NK-92 (cell line): ENCODE measurements around the gene ZNF101.
"Not testable (repeated sequence)": the region's sequence is repeated elsewhere in the genome, so short reads cannot be mapped to it uniquely, and the experiment has no call there.

Source experiments
- DNase-seq: peaks from one replicate; lab custom pipeline; 2025; ENCODE audit not compliant: unreplicated experiment; lab: John Stamatoyannopoulos, UW

ZNF101 gene

DNA sequence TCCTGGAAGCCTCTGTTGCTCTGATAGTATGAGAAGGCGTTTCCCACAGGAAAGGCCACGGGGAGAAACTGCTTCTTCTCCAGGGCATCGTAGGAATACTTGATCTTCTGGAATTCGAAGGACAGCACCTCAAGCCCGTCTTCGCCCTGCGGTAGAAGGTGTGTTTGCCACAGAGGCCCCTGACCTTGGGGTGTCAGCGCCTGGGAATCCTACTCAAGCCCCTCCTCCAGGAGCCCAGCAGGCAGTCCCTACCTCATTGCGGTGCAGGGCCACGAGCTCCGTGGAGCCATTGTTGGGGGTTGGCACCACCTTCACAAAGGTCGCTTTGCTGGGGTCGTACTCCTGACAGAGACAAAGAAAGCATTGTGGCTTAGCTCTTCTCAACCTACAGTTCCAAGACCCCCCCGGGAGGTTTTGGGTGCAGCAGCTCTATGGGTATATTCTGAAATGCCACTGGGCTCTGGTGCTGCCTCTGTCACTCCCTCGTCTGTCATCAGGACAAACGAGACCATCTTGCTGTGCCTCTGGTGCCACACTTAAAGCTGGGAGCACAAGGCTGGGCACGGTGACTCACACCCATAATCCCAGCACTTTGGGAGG is 8.9 kb upstream of the ZNF101 start:
- no peak for DNase-seq

DNA sequence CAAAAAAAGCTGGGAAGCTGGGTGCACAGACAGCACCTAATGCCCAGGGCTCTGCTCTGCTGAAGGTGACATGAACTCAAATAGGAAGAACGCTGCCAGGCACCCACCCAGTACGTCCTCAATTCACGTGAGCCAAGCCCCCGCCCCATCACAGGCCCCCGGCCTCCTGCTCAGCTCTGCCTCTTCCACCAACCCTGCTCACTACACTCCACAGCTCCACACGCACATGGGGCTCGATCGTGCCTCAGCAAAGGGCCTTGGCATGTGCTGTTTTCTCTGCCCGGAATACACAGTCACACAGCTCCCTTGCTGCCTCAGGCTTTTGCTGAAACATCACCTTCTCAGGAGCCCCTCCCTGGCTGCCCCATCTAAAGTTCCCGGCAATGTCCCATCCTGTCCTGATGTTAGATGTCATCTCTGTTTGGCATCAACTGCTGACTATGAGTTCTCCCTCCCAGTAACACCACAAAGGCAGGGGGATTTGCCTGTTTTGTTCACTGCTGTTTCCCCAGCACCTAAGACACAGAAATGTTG is 7.4 kb upstream of the ZNF101 start:
- DNase-seq = no peak

DNA sequence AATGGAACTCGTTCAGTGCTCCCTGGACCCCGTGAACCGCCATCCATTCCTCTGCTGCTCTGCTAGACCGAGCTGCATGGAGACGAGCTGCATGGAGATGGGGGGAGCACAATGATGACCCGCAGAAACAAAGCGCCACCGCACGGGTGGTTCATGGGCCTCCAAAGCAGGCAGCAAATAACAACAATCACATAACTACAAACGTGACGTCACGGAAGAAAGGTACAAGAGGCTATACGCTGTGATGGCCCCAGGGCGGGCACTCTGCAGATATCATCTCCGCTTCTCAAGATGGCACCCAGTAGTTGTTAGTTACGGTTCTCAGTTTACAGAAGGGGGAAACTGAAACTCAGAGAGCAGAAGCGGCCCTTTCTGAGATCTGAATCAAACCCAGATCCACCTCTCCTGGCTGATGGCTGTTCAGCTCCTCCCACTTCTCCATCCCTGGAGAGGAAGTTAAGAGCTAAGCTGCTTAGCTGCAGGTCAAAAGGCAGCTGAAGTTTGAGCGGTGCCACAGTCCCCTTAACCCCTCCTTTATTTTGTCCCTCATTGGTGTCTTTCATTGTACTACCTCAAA is 6.9 kb upstream of the ZNF101 start:
- no peak for DNase-seq

- DNase-seq = no peak
These were observed 6.3 kb upstream of the ZNF101 start for GRCh38 chr19:19662344-19662743.

DNA sequence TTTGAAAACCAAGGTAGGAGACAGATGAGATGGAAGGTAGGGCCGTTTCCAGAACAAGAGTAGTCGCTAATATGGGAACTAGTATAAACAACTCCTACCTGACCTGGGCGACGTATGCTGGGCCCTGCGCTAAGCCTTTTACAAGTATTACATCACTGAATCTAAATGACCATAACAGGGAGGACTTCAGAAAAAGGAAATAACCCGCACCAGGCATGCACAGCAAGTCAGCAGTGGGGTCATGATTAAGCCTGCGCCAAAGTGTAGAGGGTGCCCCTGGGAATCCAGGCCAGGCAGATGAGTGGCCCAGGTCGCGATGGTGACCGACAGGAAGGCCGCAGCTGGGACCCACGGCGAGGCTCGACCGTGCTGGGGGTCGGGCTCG is 5.8 kb upstream of the ZNF101 start:
- no peak for DNase-seq

GRCh38 chr19:19663256-19664120 is 5.2 kb upstream of the ZNF101 start, which contains the start of gene ATP13A1:
Gene ATP13A1 (minus strand): TSS chr19:19663676. CDS start chr19:19663666, 10 bp downstream.
- peak; percentile 60 for DNase-seq

- not testable (repeated sequence) for DNase-seq
These were observed 3.2 kb upstream of the ZNF101 start for GRCh38 chr19:19665420-19665948.

DNA sequence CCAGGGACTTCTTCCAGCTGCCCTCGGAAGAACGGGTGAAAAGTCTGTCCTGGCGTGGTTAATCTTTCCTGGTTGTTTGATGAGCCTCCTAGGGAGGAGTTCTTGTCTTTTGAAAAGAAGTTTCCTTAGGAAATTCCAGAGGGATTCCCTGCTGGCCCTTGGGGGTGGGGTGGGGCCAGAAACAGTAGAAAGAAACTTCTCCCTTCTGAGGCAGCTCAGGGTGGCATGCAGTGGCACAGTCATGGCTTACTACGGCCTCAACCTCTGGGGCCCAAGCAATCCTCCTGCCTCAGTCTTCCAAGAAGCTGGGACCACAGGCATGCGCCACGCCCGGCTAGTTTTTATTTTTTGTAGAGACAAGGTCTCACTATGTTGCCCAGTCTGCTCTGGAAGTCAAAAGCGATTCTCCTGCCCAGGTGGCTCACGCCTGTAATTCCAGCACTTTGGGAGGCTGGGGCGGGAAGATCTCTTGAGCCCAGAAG is 1.5 kb downstream of the ZNF101 start:
- DNase-seq = no peak

DNA sequence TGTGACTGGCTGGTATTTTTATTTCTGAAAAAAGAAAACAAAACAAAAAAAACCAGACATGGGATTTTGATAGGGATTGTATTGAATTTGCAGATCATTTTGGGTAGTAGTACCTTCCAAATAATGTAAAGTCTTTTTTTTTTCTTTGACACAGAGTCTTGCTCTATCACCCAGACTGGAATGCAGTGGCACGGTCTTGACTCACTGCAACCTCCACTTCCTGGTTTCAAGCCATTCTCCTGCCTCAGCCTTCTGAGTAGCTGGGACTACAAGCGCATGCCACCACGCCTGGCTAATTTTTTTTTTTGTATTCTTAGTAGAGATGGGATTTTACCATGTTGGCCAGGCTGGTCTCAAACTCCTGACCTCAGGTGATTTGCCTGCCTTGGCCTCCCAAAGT is 4.2 kb downstream of the ZNF101 start:
- DNase-seq = no peak

DNA sequence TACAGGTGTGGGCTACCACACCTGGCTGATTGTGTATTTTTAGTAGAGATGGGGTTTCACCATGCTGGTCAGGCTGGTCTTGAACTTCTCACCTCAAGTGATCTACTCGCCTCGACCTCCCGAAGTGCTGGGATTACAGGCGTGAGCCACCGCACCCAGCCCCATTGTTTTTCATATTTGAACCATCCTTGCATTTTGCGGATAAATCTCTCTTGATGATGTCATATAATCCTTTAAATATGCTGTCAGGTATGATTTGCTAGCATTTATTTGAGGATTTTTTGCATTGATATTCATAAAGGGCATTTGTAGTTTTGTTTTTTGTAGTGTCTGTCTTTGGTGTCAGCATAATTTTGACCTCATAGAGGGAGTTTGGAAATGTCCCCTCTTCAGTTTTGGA is 5.7 kb downstream of the ZNF101 start:
- no peak for DNase-seq

- no peak for DNase-seq
These were observed 8.9 kb downstream of the ZNF101 start for GRCh38 chr19:19677579-19677978.

DNA sequence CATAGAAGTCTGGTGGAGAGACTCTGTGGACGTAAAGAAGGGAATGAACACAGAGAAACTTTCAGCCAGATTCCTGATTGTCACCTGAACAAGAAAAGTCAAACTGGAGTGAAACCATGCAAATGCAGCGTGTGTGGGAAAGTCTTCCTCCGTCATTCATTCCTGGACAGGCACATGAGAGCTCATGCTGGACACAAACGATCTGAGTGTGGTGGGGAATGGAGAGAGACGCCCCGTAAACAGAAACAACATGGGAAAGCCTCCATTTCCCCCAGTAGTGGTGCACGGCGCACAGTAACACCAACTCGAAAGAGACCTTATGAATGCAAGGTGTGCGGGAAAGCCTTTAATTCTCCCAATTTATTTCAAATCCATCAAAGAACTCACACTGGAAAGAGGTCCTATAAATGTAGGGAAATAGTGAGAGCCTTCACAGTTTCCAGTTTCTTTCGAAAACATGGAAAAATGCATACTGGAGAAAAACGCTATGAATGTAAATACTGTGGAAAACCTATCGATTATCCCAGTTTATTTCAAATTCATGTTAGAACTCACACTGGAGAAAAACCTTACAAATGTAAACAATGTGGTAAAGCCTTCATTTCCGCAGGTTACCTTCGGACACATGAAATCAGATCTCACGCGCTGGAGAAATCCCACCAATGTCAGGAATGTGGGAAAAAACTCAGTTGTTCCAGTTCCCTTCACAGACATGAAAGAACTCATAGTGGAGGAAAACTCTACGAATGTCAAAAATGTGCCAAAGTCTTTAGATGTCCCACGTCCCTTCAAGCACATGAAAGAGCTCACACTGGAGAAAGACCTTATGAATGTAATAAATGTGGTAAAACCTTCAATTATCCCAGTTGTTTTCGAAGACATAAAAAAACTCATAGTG is 10.8 kb downstream of the ZNF101 start:
- DNase-seq = no peak

DNA sequence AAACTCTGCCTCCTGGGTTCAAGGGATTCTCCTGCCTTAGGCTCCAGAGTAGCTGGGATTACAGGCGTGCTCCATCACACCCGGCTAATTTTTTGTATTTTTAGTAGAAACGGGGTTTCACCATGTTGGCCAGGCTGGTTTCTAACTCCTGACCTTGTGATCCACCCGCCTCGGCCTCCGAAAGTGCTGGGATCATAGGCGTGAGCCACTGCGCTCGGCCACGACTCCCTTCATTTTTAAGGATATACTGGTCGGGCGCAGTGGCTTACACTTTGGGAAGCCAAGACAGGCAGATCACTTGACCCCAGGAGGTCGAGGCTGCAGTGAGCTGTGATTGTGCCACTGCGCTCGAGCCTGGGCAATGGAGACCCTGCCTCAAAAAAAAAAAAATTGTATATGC is 17.5 kb downstream of the ZNF101 start:
- not testable (repeated sequence) for DNase-seq

DNA sequence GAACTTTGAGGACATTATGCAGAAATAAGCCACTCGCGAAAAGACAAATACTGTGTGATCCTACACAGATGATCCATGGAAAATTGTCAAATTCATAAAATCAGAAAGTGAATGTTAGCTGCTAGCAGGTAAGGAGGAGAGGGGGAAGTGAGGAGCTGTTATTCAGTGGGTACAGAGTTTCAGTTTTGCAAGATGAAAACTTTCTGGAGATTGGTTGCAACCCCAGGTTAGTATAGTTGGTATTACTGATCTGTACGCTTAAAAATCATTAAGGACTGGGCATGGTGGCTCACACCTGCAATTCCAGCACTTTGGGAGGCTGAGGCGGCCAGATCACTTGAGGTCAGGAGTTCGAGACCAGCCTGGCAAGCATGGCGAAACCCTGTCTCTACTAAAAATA is 17.9 kb downstream of the ZNF101 start:
- DNase-seq = no peak

DNA sequence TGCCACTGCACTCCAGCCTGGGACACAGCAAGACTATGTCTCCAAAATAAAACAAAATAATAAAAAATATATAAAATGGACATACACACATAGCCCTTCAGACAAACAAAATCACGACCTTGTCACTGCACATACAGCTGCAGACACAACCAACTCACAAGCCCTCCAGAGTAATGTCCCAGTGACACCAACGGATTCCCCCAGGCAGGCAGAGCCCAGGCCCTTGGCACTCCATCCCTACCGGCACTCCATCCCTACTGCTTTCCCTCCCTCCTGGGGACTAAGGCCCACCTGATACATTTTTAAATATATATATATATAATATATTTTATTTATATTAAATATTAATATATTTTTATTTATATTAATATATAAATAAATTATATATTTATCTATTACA is 18.5 kb downstream of the ZNF101 start:
- DNase-seq = no peak

GRCh38 chr19:19689023-19689422 is 20.4 kb downstream of the ZNF101 start:
- DNase-seq = not testable (repeated sequence)

DNA sequence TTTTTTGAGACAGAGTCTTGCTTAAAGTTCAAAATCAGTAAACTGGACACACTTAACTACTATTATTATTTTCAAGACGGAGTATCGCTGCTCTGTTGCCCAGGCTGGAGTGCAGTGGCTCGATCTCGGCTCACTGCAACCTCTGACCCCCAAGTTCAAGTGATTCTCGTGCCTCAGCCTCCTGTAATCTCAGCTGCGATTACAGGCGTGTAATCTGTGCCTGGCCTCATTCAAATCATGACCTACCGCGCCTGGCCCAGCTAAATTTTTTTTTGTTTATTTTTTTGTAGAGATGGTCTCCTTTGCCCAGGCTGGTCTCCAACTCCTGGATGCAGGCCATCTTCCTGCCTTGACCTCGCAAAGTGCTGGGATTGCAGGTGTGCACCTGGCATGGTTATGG is 23.0 kb downstream of the ZNF101 start:
- no peak for DNase-seq

DNA sequence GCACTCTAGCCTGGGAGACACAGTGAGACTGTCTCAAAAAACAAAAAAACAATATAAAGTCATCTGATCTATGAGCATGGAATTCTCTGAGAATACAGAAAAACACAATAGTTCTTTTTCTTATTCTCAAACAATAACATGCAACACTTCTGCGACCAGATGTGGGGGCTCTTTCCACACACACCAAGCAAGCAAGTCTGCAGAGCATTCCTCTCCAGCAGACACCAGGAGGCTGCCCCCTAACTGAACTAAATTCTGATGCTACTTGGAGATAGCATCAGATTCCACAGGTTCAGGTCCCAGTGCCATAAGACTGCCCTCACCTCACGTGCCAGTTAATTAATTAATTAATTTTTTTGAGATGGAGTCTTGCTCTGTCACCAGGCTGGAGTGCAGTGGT is 27.7 kb downstream of the ZNF101 start:
- no peak for DNase-seq

DNA sequence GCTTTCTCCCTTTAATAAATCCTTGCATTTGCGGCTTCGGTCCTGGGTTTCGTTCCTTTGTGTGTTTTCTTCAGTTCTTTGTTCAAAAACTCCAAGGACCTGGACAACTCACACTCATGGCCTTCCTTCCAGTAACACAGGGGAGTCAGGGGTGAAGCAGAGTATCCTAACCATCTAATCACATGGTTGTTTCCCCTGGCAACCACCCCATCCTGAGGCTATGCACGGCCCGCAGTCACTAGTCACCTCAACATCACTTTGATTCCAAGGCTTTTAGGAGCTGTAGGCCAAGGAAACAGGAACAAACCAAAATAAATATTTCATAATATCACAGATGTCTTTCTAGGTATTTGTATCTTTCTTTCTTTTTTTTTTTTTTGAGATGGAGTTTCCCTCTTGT is 28.9 kb downstream of the ZNF101 start:
- no peak for DNase-seq

- DNase-seq = not testable (repeated sequence)
These were observed 31.9 kb downstream of the ZNF101 start for GRCh38 chr19:19700493-19700892.

GRCh38 chr19:19704836-19705235 is 36.2 kb downstream of the ZNF101 start:
- no peak for DNase-seq
